GM18861 (cell line): ENCODE data around the gene OBP2B.
"Not testable (repeated sequence)": the region's sequence is repeated elsewhere in the genome, so short reads cannot be mapped to it uniquely, and the experiment has no call there.

Source experiments
- ATAC-seq: cut with Tn5 transposase; IDR thresholded peaks from one replicate; pipeline ENCODE4 v1.9.1; 2021; ENCODE audit not compliant: unreplicated experiment

The OBP2B gene

DNA sequence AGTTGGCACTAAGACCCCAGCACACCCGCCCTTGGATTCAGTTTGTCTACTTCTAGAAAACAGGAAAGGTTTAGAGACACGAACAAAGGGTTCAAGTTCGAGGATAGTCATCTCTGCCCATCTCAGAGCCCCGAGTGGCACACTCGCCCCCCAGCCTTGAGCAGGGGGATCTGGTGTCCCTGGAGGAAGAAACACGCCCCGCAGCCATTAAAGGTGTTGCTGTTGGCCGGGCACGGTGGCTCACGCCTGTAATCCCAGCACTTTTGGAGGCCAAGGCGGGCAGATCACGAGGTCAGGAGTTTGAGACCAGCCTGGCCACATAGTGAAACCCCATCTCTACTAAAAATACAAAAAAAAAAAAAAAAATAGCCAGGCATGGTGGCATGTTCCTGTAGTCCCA lies 39.4 kb downstream of the OBP2B start:
- not testable (repeated sequence) for ATAC-seq

DNA sequence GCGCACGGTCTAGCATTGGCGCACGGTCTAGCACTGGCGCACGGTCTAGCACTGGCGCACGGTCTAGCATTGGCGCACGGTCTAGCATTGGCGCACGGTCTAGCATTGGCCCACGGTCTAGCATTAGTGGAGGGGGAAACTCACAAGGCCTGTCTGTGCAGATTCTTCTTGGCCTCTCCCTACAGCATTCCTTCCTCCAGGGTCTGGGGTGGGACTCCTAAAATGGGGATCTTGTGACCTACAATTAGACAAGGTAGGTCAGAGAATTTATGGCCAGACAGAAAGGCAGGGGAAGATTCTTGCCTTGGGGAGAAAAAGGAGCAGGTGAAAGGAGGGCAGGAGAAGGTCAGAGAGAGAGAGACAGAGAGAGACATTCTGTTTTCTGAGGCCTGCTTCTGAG lies 39.9 kb downstream of the OBP2B start:
- no peak for ATAC-seq

DNA sequence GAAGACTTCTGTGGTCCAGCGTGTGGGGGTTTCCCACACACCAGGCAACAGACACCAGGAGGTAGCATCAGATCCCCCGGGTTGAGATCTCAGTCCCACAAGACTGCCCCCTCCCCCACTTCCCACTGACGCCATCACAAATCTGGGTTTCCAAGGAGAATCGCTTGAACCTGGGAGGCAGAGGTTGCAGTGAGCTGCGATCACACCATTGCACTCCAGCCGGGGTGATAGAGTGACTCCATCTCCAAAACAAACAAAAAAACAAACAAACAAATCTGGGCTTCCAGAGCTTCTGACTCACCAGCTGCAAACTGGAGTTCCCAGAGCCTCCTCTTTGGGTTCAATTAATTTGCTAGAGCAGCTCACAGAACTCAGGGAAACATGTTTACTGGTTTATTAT lies 40.6 kb downstream of the OBP2B start:
- no peak for ATAC-seq

DNA sequence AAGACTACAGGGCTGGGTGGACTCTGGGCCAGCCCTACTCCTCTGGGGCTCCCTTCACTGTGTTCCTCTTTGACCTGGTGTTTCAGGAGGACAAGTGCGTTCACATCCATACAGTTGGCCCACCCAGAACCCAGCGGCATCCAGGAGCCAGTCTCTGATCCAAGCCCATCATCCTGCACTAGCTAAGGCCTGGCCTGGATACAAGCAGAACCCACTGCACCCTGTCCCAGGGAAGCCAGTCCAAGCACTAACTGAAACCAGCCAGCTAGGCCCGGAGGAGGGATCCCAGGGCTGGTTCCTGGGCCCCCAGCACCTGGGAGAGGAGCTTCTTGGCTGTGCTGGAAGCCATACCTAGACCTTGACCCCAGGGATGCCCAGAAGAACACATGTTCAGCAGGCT lies 41.3 kb downstream of the OBP2B start:
- no peak for ATAC-seq

DNA sequence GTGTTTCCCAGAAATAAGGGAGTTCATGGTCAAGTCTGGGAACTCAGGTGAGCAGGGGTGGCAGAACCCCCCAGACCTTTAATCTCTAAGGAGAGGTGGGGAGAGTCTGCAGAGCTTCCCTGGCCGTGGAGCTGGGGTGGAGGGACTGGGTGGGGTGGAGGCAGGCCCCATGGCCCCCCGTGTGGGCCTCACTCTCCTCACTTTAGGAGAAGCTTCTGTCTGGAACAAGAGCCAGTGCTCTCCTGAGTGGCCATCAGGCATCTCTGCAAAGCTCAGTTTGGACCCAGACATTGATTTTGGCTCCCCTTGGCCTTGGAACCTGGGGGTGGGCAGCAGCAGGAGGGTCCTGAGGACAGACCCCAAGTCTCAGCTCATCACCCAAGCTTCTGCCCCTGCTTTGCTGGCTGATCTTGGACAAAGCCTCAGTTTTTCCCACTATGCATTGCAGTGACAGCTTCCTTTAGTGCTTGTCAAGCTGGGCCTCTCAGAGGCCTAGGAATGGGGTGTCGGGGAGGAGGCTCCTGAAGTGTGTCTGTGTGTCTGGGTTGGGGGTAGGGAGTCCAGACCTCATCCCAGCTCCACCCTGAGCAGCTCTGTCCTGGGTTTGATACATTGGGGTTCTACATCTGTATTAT lies 41.8 kb downstream of the OBP2B start:
- no peak for ATAC-seq

DNA sequence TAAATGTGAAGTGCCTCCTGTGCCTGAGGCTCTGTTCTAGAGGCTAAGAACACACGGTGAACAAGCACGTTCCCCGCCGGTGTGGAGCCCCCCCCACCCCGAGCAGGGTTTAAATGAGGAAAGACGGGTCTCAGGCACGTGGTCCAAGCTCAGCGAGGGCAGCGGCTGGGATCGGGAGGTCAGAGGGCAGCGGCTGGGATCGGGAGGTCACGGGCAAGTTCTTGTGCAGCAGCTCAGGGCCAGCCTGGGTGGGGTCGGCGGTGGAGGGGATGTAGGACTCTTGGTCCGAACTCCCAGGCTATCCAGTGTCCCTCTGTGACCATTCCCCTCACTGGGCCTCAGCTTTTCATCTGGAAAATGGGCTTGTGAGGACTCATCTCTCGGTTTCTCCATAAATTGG lies 42.7 kb downstream of the OBP2B start:
- no peak for ATAC-seq

DNA sequence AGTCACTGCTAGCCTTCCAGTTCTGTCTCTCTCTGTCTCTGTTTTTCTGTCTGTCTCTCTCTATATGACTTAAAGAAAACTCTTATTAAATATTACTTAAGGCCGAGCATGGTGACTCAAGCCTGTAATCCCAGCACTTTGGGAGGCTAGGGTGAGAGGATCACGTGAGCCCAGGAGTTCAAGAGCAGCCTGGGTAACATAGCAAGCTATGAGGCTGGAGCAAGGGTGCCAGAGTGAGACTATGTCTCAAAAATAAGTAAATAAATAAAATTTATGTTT lies 43.7 kb downstream of the OBP2B start:
- ATAC-seq: no peak

DNA sequence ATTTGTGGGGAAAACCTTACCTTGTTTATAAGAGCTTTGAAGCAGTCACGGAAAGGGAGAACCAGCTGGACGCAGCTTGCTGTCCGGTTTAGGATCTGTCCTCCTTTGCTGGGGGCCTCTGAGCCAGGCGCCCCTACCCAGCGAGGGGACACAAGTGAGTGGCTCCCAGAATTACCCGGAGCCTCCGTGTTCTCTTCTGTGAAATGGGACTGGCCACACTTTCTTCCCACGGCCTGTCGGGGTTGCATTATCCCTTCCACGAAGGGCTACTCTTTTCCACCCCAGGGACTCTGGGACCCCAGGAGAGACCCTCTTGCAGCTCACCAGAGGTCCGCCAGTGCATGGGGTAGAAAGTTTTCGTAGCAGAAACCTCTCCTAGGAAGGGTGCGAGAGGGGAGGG lies 44.9 kb downstream of the OBP2B start:
- ATAC-seq: no peak

DNA sequence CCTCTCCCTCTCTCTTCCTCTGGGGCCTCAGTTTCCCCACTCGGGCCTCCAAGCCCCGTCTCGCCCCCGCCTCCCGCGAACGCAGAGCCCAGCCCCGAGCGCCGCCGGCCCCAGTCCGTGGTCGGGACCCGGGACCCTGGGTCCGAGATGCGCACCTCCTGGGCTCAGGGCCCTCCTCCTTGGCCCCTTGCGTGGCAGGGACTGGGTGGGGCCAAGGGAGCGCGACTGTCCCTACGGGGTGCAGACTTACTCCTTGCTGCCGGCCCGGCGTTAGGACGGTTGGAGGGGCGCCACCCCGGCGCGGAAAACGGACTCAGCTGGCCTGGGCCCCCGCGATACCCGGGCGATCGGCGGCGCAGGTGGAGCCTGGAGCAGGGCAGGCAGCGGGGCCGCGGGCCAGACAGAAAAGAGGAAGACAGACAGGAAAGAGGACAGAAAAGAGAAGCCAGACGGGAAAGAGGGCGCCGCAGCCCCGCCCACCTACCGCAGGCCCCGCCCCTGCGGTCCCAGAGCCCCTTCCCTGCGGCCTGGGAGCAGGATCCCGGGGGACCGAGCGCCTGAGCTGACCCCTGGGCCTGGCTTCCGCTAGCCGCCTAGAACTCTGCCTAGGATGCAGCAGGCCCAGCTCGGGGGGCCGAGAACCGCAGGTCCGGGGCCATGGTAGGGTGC lies 45.4 kb downstream of the OBP2B start, which contains the start of gene GBGT1:
TSS of gene GBGT1 (minus strand) at position 411 of the 669 bp plus-strand sequence. CDS start 1,502 bp downstream, outside the sequence.
- ATAC-seq: no peak

DNA sequence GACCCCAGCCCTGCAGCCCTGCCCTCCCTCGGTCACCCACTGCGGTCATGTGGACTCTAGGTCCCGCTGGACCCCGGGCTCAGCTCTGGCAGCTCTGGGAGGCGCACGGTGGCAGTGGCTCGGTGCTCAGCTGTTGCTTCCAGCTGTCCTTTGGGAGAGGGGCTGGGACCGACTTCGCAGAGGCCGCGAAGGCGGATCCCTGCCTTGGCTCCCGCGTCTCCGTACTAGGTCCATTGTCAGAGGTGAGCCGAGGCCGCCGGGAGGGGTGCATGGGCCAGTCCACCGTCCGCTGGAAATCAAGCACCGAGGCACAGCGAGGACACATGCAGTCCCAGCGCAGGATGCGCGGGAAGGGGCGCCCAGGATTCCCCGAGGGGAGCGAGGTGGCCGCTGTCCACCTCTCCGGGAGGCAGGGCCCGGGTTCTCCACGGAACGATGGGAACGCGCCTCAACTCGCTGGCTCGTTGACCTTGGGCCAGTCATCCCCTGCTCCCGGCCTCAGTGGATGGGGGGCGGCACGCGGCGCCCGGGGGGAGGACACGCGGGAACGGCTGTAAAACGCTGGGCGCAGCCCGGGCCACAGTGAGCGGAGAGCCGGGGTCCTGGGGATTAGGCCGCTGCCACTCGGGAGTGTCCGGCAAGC lies 46.1 kb downstream of the OBP2B start:
- ATAC-seq: no peak

DNA sequence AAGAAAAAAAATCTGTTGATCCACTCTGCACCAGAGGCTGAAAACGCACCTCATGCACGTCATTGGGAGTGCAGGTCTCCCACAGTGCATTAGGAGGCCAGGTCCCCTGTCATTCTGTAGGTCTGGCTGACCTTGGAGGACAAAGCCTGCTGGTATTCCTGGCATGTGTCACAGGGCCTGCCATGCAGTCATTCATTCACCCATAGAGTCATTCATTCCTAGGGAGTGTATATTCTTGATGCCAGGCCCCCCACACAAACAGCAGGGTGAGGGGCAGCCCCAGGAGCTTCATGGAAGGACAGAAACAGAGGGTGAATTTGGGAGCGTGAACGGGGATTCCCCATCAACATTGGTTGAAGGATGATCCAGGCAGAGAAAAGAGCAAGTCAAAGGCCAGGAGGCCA lies 47.5 kb downstream of the OBP2B start:
- ATAC-seq: no peak

DNA sequence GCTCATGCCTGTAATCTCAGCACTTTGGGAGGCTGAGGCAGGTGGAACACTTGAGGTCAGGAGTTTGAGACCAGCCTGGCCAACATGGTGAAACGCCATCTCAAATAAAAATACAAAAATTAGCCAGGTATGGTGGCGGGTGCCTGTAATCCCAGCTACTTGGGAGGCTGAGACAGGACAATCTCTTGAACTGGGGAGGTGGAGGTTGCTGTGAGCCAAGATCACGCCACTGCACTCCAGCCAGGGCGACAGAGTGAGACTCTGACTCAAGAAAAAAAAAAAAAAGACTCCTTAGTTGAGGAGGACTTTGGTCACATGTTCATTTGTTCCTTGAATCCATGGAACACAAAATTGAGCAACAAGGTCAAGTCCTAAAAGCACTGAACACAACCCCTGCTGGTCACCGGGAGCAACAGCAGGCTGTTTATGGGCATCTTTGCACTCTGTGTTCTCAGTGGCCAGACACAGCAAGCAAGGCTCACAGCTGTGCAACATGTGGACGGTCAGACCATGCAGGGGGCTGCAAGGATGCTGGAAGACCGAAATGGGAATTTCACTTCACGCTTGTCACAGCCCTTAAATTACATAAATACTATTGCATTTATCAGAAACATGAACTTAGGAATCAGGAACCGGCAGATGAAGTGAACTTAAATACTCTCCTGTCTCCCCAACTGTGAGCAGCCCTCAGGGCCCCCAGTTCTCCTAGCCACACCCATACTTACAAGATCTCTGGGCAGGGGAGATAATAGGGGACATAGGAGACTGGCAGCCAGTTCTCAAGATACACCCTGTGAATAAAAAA lies 48.1 kb downstream of the OBP2B start:
- ATAC-seq: no peak

DNA sequence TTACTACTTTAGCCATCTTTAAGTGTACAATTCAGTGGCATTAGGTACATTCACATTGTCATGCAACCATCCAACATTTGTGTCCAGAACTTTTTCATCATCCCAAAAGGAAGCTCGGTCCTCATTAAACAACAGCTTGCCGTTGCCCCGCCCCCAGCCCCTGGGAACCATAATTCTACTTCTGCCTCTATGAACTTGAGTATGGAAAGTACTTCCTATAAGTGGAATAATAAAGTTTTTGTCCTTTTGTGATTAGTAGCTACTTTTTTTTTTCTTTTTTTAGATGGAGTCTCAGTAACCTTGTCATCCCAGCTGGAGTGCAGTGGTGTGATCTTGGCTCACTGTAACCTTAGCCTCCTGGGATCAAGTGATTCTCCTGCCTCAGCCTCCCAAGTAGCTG lies 50.4 kb downstream of the OBP2B start:
- no peak for ATAC-seq
